ENCODE measurements around the gene INHBE.

Gene INHBE

GRCh38 chr12:57456145-57456700 is 1.1 kb downstream of the INHBE start:
- Histone ChIP-seq H3K4me3 (ENCODE audit: low read depth in 1 of 2, low read length in 1 of 2) (no peak overlapping the region), H3K36me3 (no peaks in the 10 kb centered on the region), H3K4me1 (ENCODE audit: control insufficient read depth in 1 of 2, insufficient read depth in 1 of 2, low read depth in 1 of 2, low read length in 1 of 2) (peaks cover 34 to 38% of the 10 kb centered on the region in 2 experiments), H3K9me3 (no peaks in the 10 kb centered on the region), H3K27ac (no peak overlapping the region), H3K27me3 (peaks cover 39% of the 10 kb centered on the region)
- peak; percentile 36 for TF ChIP-seq CTCF (IDR thresholded peaks at IDR 0.05)

DNA sequence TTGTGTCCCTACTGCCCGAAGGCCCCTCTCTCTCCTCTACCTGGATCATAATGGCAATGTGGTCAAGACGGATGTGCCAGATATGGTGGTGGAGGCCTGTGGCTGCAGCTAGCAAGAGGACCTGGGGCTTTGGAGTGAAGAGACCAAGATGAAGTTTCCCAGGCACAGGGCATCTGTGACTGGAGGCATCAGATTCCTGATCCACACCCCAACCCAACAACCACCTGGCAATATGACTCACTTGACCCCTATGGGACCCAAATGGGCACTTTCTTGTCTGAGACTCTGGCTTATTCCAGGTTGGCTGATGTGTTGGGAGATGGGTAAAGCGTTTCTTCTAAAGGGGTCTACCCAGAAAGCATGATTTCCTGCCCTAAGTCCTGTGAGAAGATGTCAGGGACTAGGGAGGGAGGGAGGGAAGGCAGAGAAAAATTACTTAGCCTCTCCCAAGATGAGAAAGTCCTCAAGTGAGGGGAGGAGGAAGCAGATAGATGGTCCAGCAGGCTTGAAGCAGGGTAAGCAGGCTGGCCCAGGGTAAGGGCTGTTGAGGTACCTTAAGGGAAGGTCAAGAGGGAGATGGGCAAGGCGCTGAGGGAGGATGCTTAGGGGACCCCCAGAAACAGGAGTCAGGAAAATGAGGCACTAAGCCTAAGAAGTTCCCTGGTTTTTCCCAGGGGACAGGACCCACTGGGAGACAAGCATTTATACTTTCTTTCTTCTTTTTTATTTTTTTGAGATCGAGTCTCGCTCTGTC is 1.8 kb downstream of the INHBE start:
- Histone ChIP-seq H3K4me3 (ENCODE audit: low read depth in 1 of 2, low read length in 1 of 2) (no peak overlapping the region), H3K27me3 (peaks cover 46% of the 10 kb centered on the region), H3K36me3 (no peaks in the 10 kb centered on the region), H3K27ac (no peak overlapping the region), H3K4me1 (ENCODE audit: control insufficient read depth in 1 of 2, insufficient read depth in 1 of 2, low read depth in 1 of 2, low read length in 1 of 2) (peaks cover 39 to 45% of the 10 kb centered on the region in 2 experiments), H3K9me3 (no peaks in the 10 kb centered on the region)
- TF ChIP-seq CTCF (IDR thresholded peaks at IDR 0.05): no peak

GRCh38 chr12:57458665-57459054 is 3.6 kb downstream of the INHBE start:
- H3K4me3 ChIP-seq (ENCODE audit: low read depth in 1 of 2, low read length in 1 of 2): peak overlapping the region; percentile 89 to 91
- H3K27ac ChIP-seq: peak overlapping the region; percentile 62
- peaks cover 6% of the 10 kb centered on the region for H3K36me3 ChIP-seq
- H3K27me3 ChIP-seq: peaks cover 53% of the 10 kb centered on the region
- no peaks in the 10 kb centered on the region for H3K9me3 ChIP-seq
- no peak for TF ChIP-seq CTCF (IDR thresholded peaks at IDR 0.05)
- H3K4me1 ChIP-seq (ENCODE audit: control insufficient read depth in 1 of 2, insufficient read depth in 1 of 2, low read depth in 1 of 2, low read length in 1 of 2): peaks cover 49 to 54% of the 10 kb centered on the region in 2 experiments

DNA sequence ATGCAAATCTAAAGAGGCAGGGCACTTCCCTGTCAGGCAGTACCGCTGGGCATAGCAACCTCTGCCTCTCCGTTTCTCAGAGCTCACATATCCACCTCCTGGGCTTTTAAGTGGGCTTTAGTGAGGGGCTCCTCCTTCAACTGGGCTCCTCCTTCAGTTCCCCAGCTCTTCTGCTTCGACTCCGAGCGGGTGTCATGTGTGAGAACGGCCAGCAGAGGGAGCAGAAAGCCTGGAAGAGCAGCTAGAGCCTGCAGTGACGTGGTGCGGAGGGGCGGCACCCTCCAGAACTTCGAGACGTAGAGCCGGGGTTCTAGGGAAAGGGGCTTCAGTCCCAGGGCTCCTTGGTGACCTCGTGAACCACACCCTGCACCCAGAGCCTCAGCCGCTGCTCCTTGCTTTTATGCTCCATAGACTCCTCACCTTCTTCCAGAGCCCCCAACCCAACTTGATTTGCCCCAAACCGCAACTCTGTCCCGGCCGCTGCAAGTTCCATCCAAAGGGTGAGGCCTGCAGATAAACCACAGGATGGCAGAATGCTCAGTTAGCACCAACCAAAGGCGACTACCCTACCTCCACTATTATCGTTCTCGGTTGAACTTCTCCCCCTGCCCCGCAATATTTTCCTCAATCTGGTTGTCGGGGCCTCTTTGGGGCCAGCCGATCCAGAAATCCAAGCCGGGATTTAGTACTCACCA is 4.1 kb downstream of the INHBE start:
- Histone ChIP-seq H3K4me3 (ENCODE audit: low read depth in 1 of 2, low read length in 1 of 2) (peak overlapping the region; percentile 89 to 91), H3K9me3 (no peaks in the 10 kb centered on the region), H3K36me3 (peaks cover 12% of the 10 kb centered on the region), H3K27me3 (peaks cover 53% of the 10 kb centered on the region), H3K4me1 (ENCODE audit: control insufficient read depth in 1 of 2, insufficient read depth in 1 of 2, low read depth in 1 of 2, low read length in 1 of 2) (peaks cover 49 to 54% of the 10 kb centered on the region in 2 experiments), H3K27ac (peak overlapping the region; percentile 62)
- peak; percentile 98 for TF ChIP-seq CTCF (IDR thresholded peaks at IDR 0.05)

DNA sequence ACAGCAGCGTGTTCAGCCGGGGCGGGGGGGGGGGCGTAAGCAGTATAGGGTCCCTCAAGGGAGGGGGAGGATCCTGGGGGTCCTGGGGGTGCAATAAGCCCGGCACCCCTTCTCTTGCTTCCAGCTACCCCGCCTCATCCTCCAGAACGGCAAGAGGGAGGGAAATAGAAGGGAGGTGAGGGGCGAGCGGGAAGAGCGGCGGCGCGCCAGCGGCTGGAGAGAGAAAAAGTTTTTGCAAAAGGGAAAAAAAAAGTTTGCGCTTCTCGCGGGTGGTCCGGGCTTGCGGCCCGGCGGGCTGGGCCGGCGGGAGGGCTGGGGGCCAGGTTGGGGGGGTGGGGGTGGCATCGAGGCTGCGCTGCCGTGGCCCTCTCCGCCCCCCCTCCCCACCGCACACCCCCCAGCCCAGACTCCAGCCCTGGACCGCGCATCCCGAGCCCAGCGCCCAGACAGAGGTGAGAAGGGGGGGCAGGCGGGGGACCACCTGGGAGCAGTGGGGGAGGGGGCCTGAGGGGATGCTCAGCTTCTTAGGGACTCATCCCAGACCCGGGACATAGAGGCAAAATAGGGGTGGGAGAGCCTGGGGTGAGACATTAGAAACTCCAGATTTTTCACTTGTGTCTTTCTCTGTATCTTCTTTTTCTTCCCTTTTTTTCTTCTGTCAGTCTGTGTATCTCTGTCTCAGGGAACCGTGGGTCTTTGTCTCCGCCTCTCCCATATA is 4.8 kb downstream of the INHBE start, which contains the start of gene GLI1:
GLI1 (plus strand) TSS at position 36 of the 718 bp plus-strand sequence. CDS start 3,907 bp downstream, outside the sequence.
- Histone ChIP-seq H3K4me3 (ENCODE audit: low read depth in 1 of 2, low read length in 1 of 2) (peak within 1 kb of the TSS; percentile 89 to 91), H3K4me1 (ENCODE audit: control insufficient read depth in 1 of 2, insufficient read depth in 1 of 2, low read depth in 1 of 2, low read length in 1 of 2) (peaks cover 46 to 57% of the 10 kb centered on the region in 2 experiments)

More for the DNA sequence above, 4.8 kb downstream of the INHBE start, which contains the start of gene GLI1:
- peaks cover 13% of the 10 kb centered on the region for H3K36me3 ChIP-seq
- H3K27ac ChIP-seq: peak within 1 kb of the TSS; percentile 62
- H3K9me3 ChIP-seq: no peaks in the 10 kb centered on the region
- no peak for TF ChIP-seq CTCF (IDR thresholded peaks at IDR 0.05)
- H3K27me3 ChIP-seq: peaks cover 53% of the 10 kb centered on the region

All from neutrophil (primary cell).